Endothelial cell (in vitro differentiated cells): ENCODE measurements around the gene TCP11. TPM values are rescaled to one million over a fixed set of nuclear protein-coding genes. Genes with fewer than 3 reads are reported as not detected.

ENCODE experiments used
- DNase-seq: peaks from one replicate; pipeline ENCODE4 v3.0.0; 2021; ENCODE audit warnings: low spot score
- H3K27ac Mint-ChIP-seq: one replicate; pipeline ENCODE4 v1.8.0; 2021; ENCODE audit warnings: mixed read lengths, inconsistent platforms; ENCODE audit not compliant: unreplicated experiment
- H3K27me3 Mint-ChIP-seq: one replicate; pipeline ENCODE4 v1.8.0; 2021; ENCODE audit warnings: mild to moderate bottlenecking, moderate library complexity, mixed read lengths, inconsistent platforms; ENCODE audit not compliant: unreplicated experiment
- H3K36me3 Mint-ChIP-seq: one replicate; pipeline ENCODE4 v1.8.0; 2021; ENCODE audit warnings: mild to moderate bottlenecking, low read depth, mixed read lengths, inconsistent platforms; ENCODE audit not compliant: unreplicated experiment
- H3K4me1 Mint-ChIP-seq: one replicate; pipeline ENCODE4 v1.8.0; 2021; ENCODE audit warnings: mild to moderate bottlenecking, mixed read lengths, inconsistent platforms; ENCODE audit not compliant: unreplicated experiment
- H3K4me3 Mint-ChIP-seq: one replicate; pipeline ENCODE4 v1.8.0; 2021; ENCODE audit warnings: mild to moderate bottlenecking, mixed read lengths, inconsistent platforms; ENCODE audit not compliant: unreplicated experiment
- H3K9me3 Mint-ChIP-seq: one replicate; pipeline ENCODE4 v1.8.0; 2021; ENCODE audit warnings: mixed read lengths, inconsistent platforms; ENCODE audit not compliant: unreplicated experiment
- CTCF ChIP-seq: fragments of 200-600 bp; sonication (generic); IDR thresholded peaks from one replicate; pipeline ENCODE4 v1.5.0; 2021; ENCODE audit warnings: antibody characterized with exemption; ENCODE audit not compliant: unreplicated experiment
- total RNA-seq: library from RNA; stranded (reverse); fragmentation: NEBNext Ultra II Directional; extraction: Animal tissue kit (Norgen Biotek cat#: 25700); gene quantifications from one replicate; pipeline ENCODE4 v1.2.1, GENCODE V29; 2021; ENCODE audit not compliant: unreplicated experiment

Gene TCP11
- total RNA-seq, 1 donor from 2014 or later, result 0.18 TPM

GRCh38 chr6:35076997-35077712, 64.0 kb downstream of the TCP11 start:
- H3K27ac Mint-ChIP-seq, result no peak overlapping the region

GRCh38 chr6:35073766-35074471, 67.2 kb downstream of the TCP11 start:
- TF ChIP-seq CTCF, result no peak
- Mint-ChIP-seq H3K9me3 (no peaks in the 10 kb centered on the region), H3K4me1 (no peaks in the 10 kb centered on the region), H3K27me3 (no peaks in the 10 kb centered on the region), H3K4me3 (no peak overlapping the region), H3K27ac (no peak overlapping the region), H3K36me3 (peaks cover 10% of the 10 kb centered on the region)
- no peak for DNase-seq

More at GRCh38 chr6:35076997-35077712, 64.0 kb downstream of the TCP11 start:
- no peak for TF ChIP-seq CTCF
- no peaks in the 10 kb centered on the region for H3K9me3 Mint-ChIP-seq
- peaks cover 18% of the 10 kb centered on the region for H3K36me3 Mint-ChIP-seq
- peaks cover 5% of the 10 kb centered on the region for H3K27me3 Mint-ChIP-seq
- H3K4me3 Mint-ChIP-seq, result no peak overlapping the region
- DNase-seq, result no peak
- peaks cover 9% of the 10 kb centered on the region for H3K4me1 Mint-ChIP-seq

- peaks cover 10% of the 10 kb centered on the region for H3K36me3 Mint-ChIP-seq
- H3K4me3 Mint-ChIP-seq, result no peak overlapping the region
- DNase-seq, result no peak
- no peaks in the 10 kb centered on the region for H3K9me3 Mint-ChIP-seq
- H3K27ac Mint-ChIP-seq, result no peak overlapping the region
- no peaks in the 10 kb centered on the region for H3K4me1 Mint-ChIP-seq
- no peaks in the 10 kb centered on the region for H3K27me3 Mint-ChIP-seq
- TF ChIP-seq CTCF, result no peak
Observed at GRCh38 chr6:35073211-35073610, 67.9 kb downstream of the TCP11 start.

GRCh38 chr6:35072698-35073055, 68.5 kb downstream of the TCP11 start:
- no peak overlapping the region for H3K4me3 Mint-ChIP-seq
- H3K27ac Mint-ChIP-seq, result no peak overlapping the region
- no peak for DNase-seq
- no peaks in the 10 kb centered on the region for H3K4me1 Mint-ChIP-seq
- H3K36me3 Mint-ChIP-seq, result peaks cover 10% of the 10 kb centered on the region
- H3K27me3 Mint-ChIP-seq, result no peaks in the 10 kb centered on the region
- H3K9me3 Mint-ChIP-seq, result no peaks in the 10 kb centered on the region
- TF ChIP-seq CTCF, result no peak
